GM18505 (cell line): Measurements from ENCODE around the gene PIK3CB.

ENCODE experiments used
- ATAC-seq: cut with Tn5 transposase; IDR thresholded peaks from one replicate; pipeline ENCODE4 v1.9.1; 2021; ENCODE audit not compliant: unreplicated experiment
- POLR2A ChIP-seq: IDR thresholded peaks from 4 replicates; pipeline ENCODE4 v1.6.1; 2011; ENCODE audit warnings: borderline replicate concordance; ENCODE audit not compliant: insufficient read depth, insufficient read length; ENCODE audit errors: extremely low read depth

The PIK3CB gene

DNA sequence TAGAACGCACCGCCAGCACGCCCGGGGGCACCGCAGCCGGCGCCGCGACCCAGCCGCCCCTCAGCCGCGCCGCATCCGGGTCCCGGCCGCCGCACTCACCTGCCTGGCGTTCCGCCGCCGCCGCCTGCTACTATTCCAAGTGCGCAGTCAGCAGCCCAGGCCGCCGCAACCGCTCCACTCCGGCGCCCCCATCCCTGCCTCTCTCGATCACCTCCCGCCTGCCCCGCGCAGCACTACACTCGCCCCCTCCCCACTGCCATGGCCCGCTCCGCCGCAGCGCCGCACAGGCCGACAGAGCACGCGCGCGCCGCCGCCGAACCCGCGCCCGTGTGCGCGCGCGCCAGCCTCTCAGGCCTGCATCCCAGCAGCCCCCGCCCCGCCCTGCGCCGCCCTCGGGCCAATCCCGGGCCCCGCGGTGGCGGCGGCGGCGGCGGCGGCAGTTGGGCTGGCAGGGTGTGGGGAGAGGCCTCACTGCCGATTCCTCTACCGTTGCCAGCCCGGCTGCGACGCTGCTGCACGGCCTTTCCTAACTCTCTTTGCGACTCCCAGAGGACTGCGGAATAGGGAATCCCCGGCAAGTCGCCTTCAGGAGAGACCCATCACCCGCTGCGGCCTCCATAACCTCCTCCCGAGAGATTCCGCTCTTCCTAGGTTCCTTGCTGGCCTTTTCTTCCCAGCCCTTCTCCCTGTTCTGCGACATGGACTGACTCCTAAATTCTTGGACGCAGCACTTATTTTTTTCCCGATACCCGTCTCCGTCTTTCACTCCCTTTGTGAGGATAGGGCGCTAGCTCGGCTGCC lies at the start of gene PIK3CB:
Gene PIK3CB, minus strand, starts transcription at position 333 of the 801 bp plus-strand sequence. CDS start 75,585 bp downstream, outside the sequence.
- ATAC-seq, result peak; percentile 91
- peak; percentile 90 for TF ChIP-seq POLR2A

- ATAC-seq, result no peak
- no peak for TF ChIP-seq POLR2A
Observed at GRCh38 chr3:138881233-138881632, 46.5 kb upstream of the PIK3CB start.

- TF ChIP-seq POLR2A, result no peak
- ATAC-seq, result no peak
Observed at GRCh38 chr3:138879541-138880380, 45.0 kb upstream of the PIK3CB start.

- ATAC-seq, result no peak
- no peak for TF ChIP-seq POLR2A
Observed at GRCh38 chr3:138877226-138877625, 42.5 kb upstream of the PIK3CB start.

DNA sequence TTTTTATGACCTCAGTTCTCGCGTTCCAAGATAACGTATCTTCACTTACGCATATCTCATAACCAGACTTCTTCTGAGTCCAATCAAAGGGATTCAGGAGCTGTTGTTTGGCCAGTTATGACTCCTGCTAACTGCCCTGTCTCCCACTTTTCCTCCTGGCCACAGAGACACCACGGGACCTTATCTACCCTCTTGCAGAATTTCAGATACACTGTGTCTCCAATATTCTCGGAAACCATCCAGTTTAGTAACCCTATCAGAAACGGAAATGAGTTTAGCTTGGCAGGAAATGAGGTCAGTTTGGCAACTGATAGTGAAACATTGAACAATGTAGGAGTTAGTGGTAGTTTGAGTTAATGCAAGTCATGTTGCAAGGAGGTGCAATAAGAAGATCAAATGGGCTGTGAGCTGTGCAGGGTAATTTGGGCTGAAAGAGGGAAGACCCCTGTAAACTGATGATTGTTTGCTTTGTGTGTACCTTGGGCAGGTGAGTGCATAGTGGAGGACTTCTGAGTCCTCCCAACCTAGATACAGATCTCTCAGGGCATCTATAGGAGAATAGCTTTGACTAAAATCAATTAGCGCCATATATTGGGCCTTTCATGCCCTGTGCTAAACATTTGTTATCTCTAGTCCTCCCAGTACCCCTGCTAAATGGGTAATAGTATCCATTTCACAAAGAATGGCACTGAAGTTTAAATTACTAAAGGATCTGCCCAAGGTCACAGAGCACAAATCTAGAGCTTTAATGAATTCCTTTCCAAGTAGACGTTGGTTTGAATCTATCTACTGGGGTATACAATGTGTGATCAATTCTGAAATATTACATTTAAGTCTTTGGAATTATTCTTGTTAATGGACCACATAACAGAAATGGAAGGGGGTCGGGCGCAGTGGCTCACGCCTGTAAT lies 41.3 kb upstream of the PIK3CB start:
- no peak for TF ChIP-seq POLR2A
- ATAC-seq, result no peak

GRCh38 chr3:138875096-138875753 lies 40.5 kb upstream of the PIK3CB start:
- no peak for TF ChIP-seq POLR2A
- no peak for ATAC-seq

GRCh38 chr3:138873471-138874278 lies 38.9 kb upstream of the PIK3CB start:
- no peak for ATAC-seq
- TF ChIP-seq POLR2A, result no peak

GRCh38 chr3:138872632-138873031 lies 37.9 kb upstream of the PIK3CB start:
- no peak for TF ChIP-seq POLR2A
- no peak for ATAC-seq

- ATAC-seq, result no peak
Observed at GRCh38 chr3:138867996-138868395, 33.3 kb upstream of the PIK3CB start.

DNA sequence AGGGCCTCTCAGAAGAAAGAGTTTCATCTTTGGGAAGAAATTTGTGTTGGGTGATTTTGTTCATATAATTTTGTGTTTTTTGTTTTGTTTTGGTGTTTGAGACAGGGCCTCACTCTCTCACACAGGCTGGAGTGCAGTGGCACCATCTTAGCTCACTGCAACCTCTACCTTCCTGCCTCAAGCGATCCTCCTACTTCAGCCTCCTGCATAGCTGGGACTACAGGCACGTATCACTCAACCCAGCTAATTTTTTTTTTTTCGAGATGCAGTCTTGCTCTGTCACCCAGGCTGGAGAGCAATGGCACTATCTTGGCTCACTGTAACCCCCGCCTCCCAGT lies 29.0 kb upstream of the PIK3CB start:
- TF ChIP-seq POLR2A, result no peak
- ATAC-seq, result no peak

More at GRCh38 chr3:138867996-138868395, 33.3 kb upstream of the PIK3CB start:
- TF ChIP-seq POLR2A, result no peak

DNA sequence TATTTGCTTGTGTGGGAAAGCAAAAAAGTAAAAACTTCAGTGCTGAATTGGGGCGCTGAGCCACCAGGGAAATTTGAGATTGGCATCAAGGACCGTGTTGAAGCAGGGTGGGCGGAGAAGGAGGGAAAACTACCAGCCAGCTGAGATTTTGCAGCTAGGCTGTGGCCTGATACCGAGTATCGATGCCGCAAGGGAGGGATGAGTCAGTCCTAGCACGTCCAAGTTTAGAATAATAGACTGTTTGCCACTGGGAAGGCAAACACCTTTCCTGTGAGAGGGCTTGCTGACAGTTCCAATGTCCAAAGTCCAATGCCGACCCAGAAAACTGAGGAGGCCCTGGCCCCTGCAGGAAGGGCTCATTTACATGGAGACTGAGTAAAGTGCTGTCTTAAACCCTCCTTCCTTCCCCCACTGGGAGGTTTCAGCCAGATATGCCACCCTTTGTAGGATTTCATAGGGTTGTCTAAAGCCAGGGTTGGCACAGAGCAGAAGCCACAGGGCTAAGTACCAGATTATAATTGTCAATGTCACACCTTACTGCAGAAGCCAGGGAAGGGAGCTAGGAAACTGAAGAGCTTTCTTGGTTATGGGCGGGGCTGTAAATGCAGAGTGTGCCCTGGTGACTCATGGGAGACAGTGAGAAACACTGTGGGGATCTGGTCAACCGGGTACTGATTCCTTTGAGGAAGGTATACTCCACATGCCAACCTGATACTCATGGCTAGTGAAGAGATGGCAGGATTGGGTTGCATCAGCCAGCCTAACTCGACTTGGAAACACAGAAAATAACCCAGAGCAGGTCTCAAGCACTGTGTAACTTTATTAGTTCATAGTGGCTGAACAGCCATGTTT lies 28.4 kb upstream of the PIK3CB start:
- no peak for TF ChIP-seq POLR2A
- ATAC-seq, result no peak
